Stomach (tissue), 9 donors: Measurements from ENCODE around the gene IFNA4. TPM values are rescaled to one million over a fixed set of nuclear protein-coding genes. Genes with fewer than 3 reads are reported as not detected.
A peak's percentile ranks its signal among the peaks of the same experiment; 100 is the strongest.
"Not testable (repeated sequence)": the region's sequence is repeated elsewhere in the genome, so short reads cannot be mapped to it uniquely, and the experiment has no call there.

Source experiments
- DNase-seq, 2 donors: peaks; one replicate each; pipeline versions ENCODE4 v3.0.0 to v3.0.0-alpha.2; 2013 to 2019
- H3K27ac ChIP-seq, 5 donors: fragments of 200-600 bp in 4 of 5; sonication (generic) in 4 of 5; one replicate each; pipeline ENCODE4 v1.5.1; 2013 to 2019; ENCODE audit warnings: mild to moderate bottlenecking in 1 of 5, moderate library complexity in 1 of 5
- H3K27me3 ChIP-seq, 3 donors: fragments of 200-600 bp; sonication (generic); one replicate each; pipeline ENCODE4 v1.5.1; 2017 to 2019; ENCODE audit warnings: mixed run types in 1 of 3
- H3K36me3 ChIP-seq, 4 donors: fragments of 200-600 bp; sonication (generic); 1 replicate in 3 of 4; 2 replicates in 1 of 4; pipeline ENCODE4 v1.5.1; 2016 to 2019
- H3K4me1 ChIP-seq, 4 donors: fragments of 200-600 bp; sonication (generic); one replicate each; pipeline ENCODE4 v1.5.1; 2016 to 2019
- H3K4me3 ChIP-seq, 4 donors: fragments of 200-600 bp; sonication (generic) in 3 of 4; one replicate each; pipeline ENCODE4 v1.5.1; 2016 to 2019; ENCODE audit warnings: mild to moderate bottlenecking in 1 of 4
- H3K9me3 ChIP-seq, 4 donors: fragments of 200-600 bp; sonication (generic); one replicate each; pipeline ENCODE4 v1.5.1; 2016 to 2019
- CTCF ChIP-seq, 7 experiments: fragments of 450-650 bp in 4 of 7; fragments of 200-600 bp in 3 of 7; sonication (generic) in 3 of 7; IDR thresholded peaks; one replicate each; pipeline ENCODE4 v1.5.1; 2016 to 2019; ENCODE audit warnings: antibody characterized with exemption in 7 of 7, control low read depth in 2 of 7, mild to moderate bottlenecking in 1 of 7
- EP300 ChIP-seq: sonication (generic); formaldehyde crosslinking; IDR thresholded peaks from one replicate; pipeline ENCODE4 v1.6.1; 2017; ENCODE audit warnings: antibody characterized with exemption
- POLR2A ChIP-seq, 4 donors: fragments of 450-650 bp; IDR thresholded peaks; one replicate each; pipeline ENCODE4 v1.6.1; 2016; ENCODE audit warnings: antibody characterized with exemption in 4 of 4, control low read depth in 2 of 4, mild to moderate bottlenecking in 1 of 4, moderate library complexity in 1 of 4
- POLR2AphosphoS5 ChIP-seq, 3 donors: sonication (generic); formaldehyde crosslinking; IDR thresholded peaks; one replicate each; pipeline ENCODE4 v1.6.1; 2016; ENCODE audit warnings: antibody characterized with exemption in 3 of 3
- WGBS, 5 donors: extraction: QIAGEN DNeasy Blood & Tissue Kit in 3 of 5; methylation state at CpG; one replicate each; pipeline versions ENCODE4 v1.1.5 to v1.1.7; 2013 to 2018; 5-methylcytosine and 5-hydroxymethylcytosine counted together
- intact Hi-C: fragments of 100-400 bp; cut with DNase I; formaldehyde crosslinking; loops from one replicate; pipeline ENCODE4 v1.15.1; 2023; ENCODE audit warnings: low total_unique reads
- polyA plus RNA-seq, 3 donors: library from polyadenylated mRNA; stranded (reverse); fragments of 200-250 nt; gene quantifications; one replicate each; pipeline ENCODE4 v1.2.3, GENCODE V29; 2013
- total RNA-seq, 5 donors: library from RNA; depleted of rRNA; stranded (reverse); fragments of >200 nt; gene quantifications; one replicate each; pipeline versions ENCODE4 v1.1.0 to v1.2.3, GENCODE V29; 2014 to 2016
- donor health status: healthy with polysubstance abuse.
- donor health status: Bipolar disorder and iron deficiency.
- donor health status: healthy.

IFNA4 gene
- total and polyA plus RNA-seq, 8 donors = not detected

GRCh38 chr9:21172156-21172555 lies 15.2 kb downstream of the IFNA4 start:
- WGBS, 5 donors = 79 to 89% (median 84%) methylated on average over 3 of the region's 3 CpGs
- Histone ChIP-seq H3K4me1 (no peaks in the 10 kb centered on the region), H3K9me3 (no peaks in the 10 kb centered on the region), H3K36me3 (no peaks in the 10 kb centered on the region), H3K27ac (no peak overlapping the region), H3K27me3 (no peaks in the 10 kb centered on the region), H3K4me3 (no peak overlapping the region)
- TF ChIP-seq POLR2A (IDR thresholded peaks at IDR 0.05) (no peak), EP300 (no peak), POLR2AphosphoS5 (IDR thresholded peaks at IDR 0.05) (no peak), CTCF (IDR thresholded peaks at IDR 0.05) (no peak)
- intact Hi-C loops = no loop called here
- DNase-seq = no peak

GRCh38 chr9:21171351-21171750 lies 16.0 kb downstream of the IFNA4 start:
- WGBS, 5 donors = 74 to 92% (median 83%) methylated on average over 1 of the region's 1 CpG
- intact Hi-C loops = no loop called here
- TF ChIP-seq EP300 = no peak
- TF ChIP-seq POLR2AphosphoS5 (IDR thresholded peaks at IDR 0.05) = no peak
- no peak for TF ChIP-seq CTCF (IDR thresholded peaks at IDR 0.05)
- TF ChIP-seq POLR2A (IDR thresholded peaks at IDR 0.05) = no peak
- DNase-seq = no peak
- Histone ChIP-seq H3K4me1 (no peaks in the 10 kb centered on the region), H3K36me3 (no peaks in the 10 kb centered on the region), H3K4me3 (no peak overlapping the region), H3K27ac (no peak overlapping the region), H3K27me3 (no peaks in the 10 kb centered on the region), H3K9me3 (no peaks in the 10 kb centered on the region)

- H3K4me1 ChIP-seq, H3K4me3 ChIP-seq, DNase-seq, H3K36me3 ChIP-seq, H3K27me3 ChIP-seq, intact Hi-C loops, H3K27ac ChIP-seq, H3K9me3 ChIP-seq: not testable (repeated sequence)
- WGBS, 5 donors = 75 to 87% (median 82%) methylated on average over 2 of the region's 2 CpGs
These were observed 20.8 kb downstream of the IFNA4 start, which contains the start of gene IFNA21 for GRCh38 chr9:21166560-21166959. Gene IFNA21, minus strand, starts transcription at chr9:21166660. Its CDS starts 48 bp downstream, at chr9:21166612.

- Histone ChIP-seq H3K27me3 (no peaks in the 10 kb centered on the region), H3K4me1 (no peaks in the 10 kb centered on the region), H3K9me3 (no peaks in the 10 kb centered on the region), H3K4me3 (no peak overlapping the region), H3K27ac (no peak overlapping the region), H3K36me3 (no peaks in the 10 kb centered on the region)
- intact Hi-C loops = no loop called here
- TF ChIP-seq CTCF (IDR thresholded peaks at IDR 0.05) (no peak), POLR2A (IDR thresholded peaks at IDR 0.05) (no peak), EP300 (no peak), POLR2AphosphoS5 (IDR thresholded peaks at IDR 0.05) (no peak)
- WGBS, 5 donors = 91 to 98% (median 95%) methylated on average over 1 of the region's 1 CpG
- no peak for DNase-seq
These were observed 21.9 kb downstream of the IFNA4 start for GRCh38 chr9:21165516-21165915.

GRCh38 chr9:21160178-21160577 lies 27.2 kb downstream of the IFNA4 start:
- intact Hi-C loops = no loop called here
- Histone ChIP-seq H3K4me3 (no peak overlapping the region), H3K9me3 (no peaks in the 10 kb centered on the region), H3K36me3 (no peaks in the 10 kb centered on the region), H3K27me3 (no peaks in the 10 kb centered on the region), H3K4me1 (no peaks in the 10 kb centered on the region), H3K27ac (no peak overlapping the region)
- DNase-seq = peak in 1 of 2 donors; percentile 20
- no peak for TF ChIP-seq CTCF (IDR thresholded peaks at IDR 0.05)
- TF ChIP-seq EP300 = no peak
- TF ChIP-seq POLR2A (IDR thresholded peaks at IDR 0.05) = no peak
- no peak for TF ChIP-seq POLR2AphosphoS5 (IDR thresholded peaks at IDR 0.05)
- 0 to 11% (median 5%) methylated on average over 1 of the region's 1 CpG for WGBS, 5 donors
